H9 (cell line): Measurements from ENCODE around the gene CPO. TPM values are rescaled to one million over a fixed set of nuclear protein-coding genes. Genes with fewer than 3 reads are reported as not detected.

ENCODE experiments used
- DNase-seq: peaks from one replicate; pipeline ENCODE4 v3.0.0-alpha.2; 2017
- H2AFZ ChIP-seq: one replicate; pipeline ENCODE4 v1.6.1; 2013; ENCODE audit warnings: mild to moderate bottlenecking, low read length, control low read depth, moderate library complexity
- H2AK5ac ChIP-seq: 2 replicates; pipeline ENCODE4 v1.6.1; 2013; ENCODE audit warnings: low read length, control low read depth, mixed read lengths; ENCODE audit not compliant: insufficient read length
- H2BK120ac ChIP-seq: one replicate; pipeline ENCODE4 v1.6.1; 2013; ENCODE audit warnings: low read depth, mild to moderate bottlenecking, low read length, control low read depth, inconsistent platforms; ENCODE audit not compliant: poor library complexity, severe bottlenecking
- H2BK12ac ChIP-seq: 2 replicates; pipeline ENCODE4 v1.6.1; 2013; ENCODE audit warnings: low read length, control low read depth, mixed read lengths, low read depth; ENCODE audit not compliant: insufficient read length
- H2BK15ac ChIP-seq: 2 replicates; pipeline ENCODE4 v1.6.1; 2013; ENCODE audit warnings: low read depth, low read length, control low read depth
- H2BK20ac ChIP-seq: one replicate; pipeline ENCODE4 v1.6.1; 2013; ENCODE audit warnings: low read depth, mild to moderate bottlenecking, low read length, control low read depth, inconsistent platforms; ENCODE audit not compliant: poor library complexity, severe bottlenecking
- H2BK5ac ChIP-seq: 2 replicates; pipeline ENCODE4 v1.6.1; 2013; ENCODE audit warnings: low read length, control low read depth, mixed read lengths; ENCODE audit not compliant: insufficient read length
- H3K14ac ChIP-seq: 2 replicates; pipeline ENCODE4 v1.6.1; 2013; ENCODE audit warnings: low read length, control low read depth; ENCODE audit not compliant: insufficient read depth
- H3K18ac ChIP-seq: 2 replicates; pipeline ENCODE4 v1.6.1; 2013; ENCODE audit warnings: low read depth, mild to moderate bottlenecking, mixed read lengths, low read length, control low read depth; ENCODE audit not compliant: insufficient read length
- H3K23ac ChIP-seq: 2 replicates; pipeline ENCODE4 v1.6.1; 2013; ENCODE audit warnings: low read length, control low read depth, mixed read lengths, low read depth; ENCODE audit not compliant: insufficient read length
- H3K23me2 ChIP-seq: 2 replicates; pipeline ENCODE4 v1.6.1; 2013; ENCODE audit warnings: low read depth, mild to moderate bottlenecking, mixed read lengths, low read length, control low read depth; ENCODE audit not compliant: insufficient read length, poor library complexity, severe bottlenecking
- H3K27ac ChIP-seq: 2 replicates; pipeline ENCODE4 v1.5.1; 2013; ENCODE audit warnings: low read length, control low read depth, mixed read lengths, low read depth; ENCODE audit not compliant: insufficient read length
- H3K27me3 ChIP-seq: 2 replicates; pipeline ENCODE4 v1.6.1; 2013; ENCODE audit warnings: low read length, control low read depth, inconsistent platforms; ENCODE audit not compliant: insufficient read depth
- H3K4ac ChIP-seq: 2 replicates; pipeline ENCODE4 v1.6.1; 2013; ENCODE audit warnings: low read depth, mild to moderate bottlenecking, control low read depth, inconsistent platforms, low read length, moderate library complexity
- H3K4me1 ChIP-seq: 2 replicates; pipeline ENCODE4 v1.6.1; 2013; ENCODE audit warnings: low read length, control low read depth, inconsistent platforms; ENCODE audit not compliant: insufficient read depth
- H3K4me2 ChIP-seq: 2 replicates; pipeline ENCODE4 v1.6.1; 2013; ENCODE audit warnings: low read length, control low read depth, mixed read lengths; ENCODE audit not compliant: insufficient read length, insufficient read depth
- H3K56ac ChIP-seq: 2 replicates; pipeline ENCODE4 v1.6.1; 2013; ENCODE audit warnings: low read depth, mild to moderate bottlenecking, mixed read lengths, low read length, control low read depth; ENCODE audit not compliant: insufficient read length
- H3K79me1 ChIP-seq: 2 replicates; pipeline ENCODE4 v1.6.1; 2013; ENCODE audit warnings: low read depth, mild to moderate bottlenecking, moderate library complexity, low read length, control low read depth, inconsistent platforms; ENCODE audit not compliant: insufficient read depth, poor library complexity, severe bottlenecking
- H3K79me2 ChIP-seq: 2 replicates; pipeline ENCODE4 v1.6.1; 2013; ENCODE audit warnings: low read length, control low read depth, inconsistent platforms; ENCODE audit not compliant: insufficient read depth
- H3K9ac ChIP-seq: 2 replicates; pipeline ENCODE4 v1.6.1; 2013; ENCODE audit warnings: low read length, control low read depth, mixed read lengths; ENCODE audit not compliant: insufficient read length; ENCODE audit errors: extremely low read depth
- H3K9me3 ChIP-seq: one replicate; pipeline ENCODE4 v1.6.1; 2013; ENCODE audit warnings: low read depth, low read length, inconsistent platforms; ENCODE audit not compliant: control insufficient read depth
- H3T11ph ChIP-seq: one replicate; pipeline ENCODE4 v1.6.1; 2013; ENCODE audit warnings: mild to moderate bottlenecking, low read length, control low read depth, inconsistent platforms
- H4K20me1 ChIP-seq: one replicate; pipeline ENCODE4 v1.6.1; 2013; ENCODE audit not compliant: control insufficient read depth, insufficient read length, insufficient read depth
- H4K5ac ChIP-seq: 2 replicates; pipeline ENCODE4 v1.6.1; 2013; ENCODE audit warnings: low read depth, mild to moderate bottlenecking, mixed read lengths, low read length, control low read depth; ENCODE audit not compliant: insufficient read length
- H4K8ac ChIP-seq: replicated peaks from 2 replicates; pipeline ENCODE4 v1.6.1; 2013; ENCODE audit warnings: low read length, control low read depth, mixed read lengths, low read depth; ENCODE audit not compliant: insufficient read length
- H4K91ac ChIP-seq: 2 replicates; pipeline ENCODE4 v1.6.1; 2013; ENCODE audit warnings: low read depth, mild to moderate bottlenecking, moderate library complexity, mixed read lengths, low read length, control low read depth; ENCODE audit not compliant: insufficient read length
- H3K27ac Mint-ChIP-seq, 3 experiments: 2 replicates in 2 of 3; 3 replicates in 1 of 3; pipeline ENCODE4 v1.8.0; 2020 to 2021; ENCODE audit warnings: mixed read lengths in 3 of 3, mild to moderate bottlenecking in 1 of 3, moderate library complexity in 1 of 3
- H3K27me3 Mint-ChIP-seq: 2 replicates; pipeline ENCODE4 v1.8.0; 2021; ENCODE audit warnings: low read depth, mild to moderate bottlenecking, moderate library complexity, mixed read lengths
- H3K36me3 Mint-ChIP-seq, 3 experiments: 2 replicates in 2 of 3; 3 replicates in 1 of 3; pipeline ENCODE4 v1.8.0; 2020 to 2021; ENCODE audit warnings: low read depth in 3 of 3, mixed read lengths in 3 of 3; ENCODE audit not compliant: insufficient read depth in 1 of 3
- H3K4me1 Mint-ChIP-seq, 2 experiments: 2 replicates each; pipeline ENCODE4 v1.8.0; 2020; ENCODE audit warnings: mixed read lengths in 2 of 2
- H3K4me3 Mint-ChIP-seq, 2 experiments: 2 replicates in 1 of 2; 3 replicates in 1 of 2; pipeline ENCODE4 v1.8.0; 2020 to 2021; ENCODE audit warnings: mild to moderate bottlenecking in 2 of 2, mixed read lengths in 2 of 2, moderate library complexity in 1 of 2
- H3K9me3 Mint-ChIP-seq, 2 experiments: 2 replicates in 1 of 2; 3 replicates in 1 of 2; pipeline ENCODE4 v1.8.0; 2020; ENCODE audit warnings: mild to moderate bottlenecking in 2 of 2, mixed read lengths in 2 of 2, moderate library complexity in 1 of 2
- CTCF ChIP-seq: fragments of 200-600 bp; sonication (generic); conservative IDR thresholded peaks from 3 replicates; pipeline ENCODE4 v1.8.0; 2021; ENCODE audit warnings: antibody characterized with exemption, mild to moderate bottlenecking
- total RNA-seq: library from RNA; stranded (reverse); gene quantifications from 2 replicates; pipeline ENCODE4 v1.2.1, GENCODE V29; 2021

Gene CPO
- total RNA-seq, 1 experiment from 2014 or later: 0.68 TPM

GRCh38 chr2:206940546-206940945 lies 1.2 kb downstream of the CPO start:
- H3K9ac ChIP-seq: no peak overlapping the region
- H3K27me3 Mint-ChIP-seq: no peaks in the 10 kb centered on the region
- H3K27ac Mint-ChIP-seq: no peak overlapping the region
- no peak overlapping the region for H3K18ac ChIP-seq
- no peaks in the 10 kb centered on the region for H3K27me3 ChIP-seq
- H3K4me2 ChIP-seq: no peak overlapping the region
- H3K23me2 ChIP-seq: no peaks in the 10 kb centered on the region
- peaks cover 10 to 13% of the 10 kb centered on the region in 2 experiments for H3K4me1 Mint-ChIP-seq
- H3K4me1 ChIP-seq: peaks cover 2% of the 10 kb centered on the region
- H3K27ac ChIP-seq: no peak overlapping the region
- no peaks in the 10 kb centered on the region for H4K20me1 ChIP-seq
- no peak overlapping the region for H4K8ac ChIP-seq
- H2AFZ ChIP-seq: no peak overlapping the region
- H2BK5ac ChIP-seq: no peak overlapping the region
- H4K91ac ChIP-seq: no peak overlapping the region
- no peaks in the 10 kb centered on the region for H3K9me3 Mint-ChIP-seq
- no peaks in the 10 kb centered on the region for H3K79me1 ChIP-seq
- H3K4ac ChIP-seq: no peak overlapping the region
- H2BK12ac ChIP-seq: no peak overlapping the region
- no peak overlapping the region for H4K5ac ChIP-seq
- H2BK120ac ChIP-seq: no peak overlapping the region
- no peaks in the 10 kb centered on the region for H3K79me2 ChIP-seq
- no peak overlapping the region for H2AK5ac ChIP-seq
- H3K14ac ChIP-seq: no peak overlapping the region
- H2BK15ac ChIP-seq: no peak overlapping the region
- H3K4me3 Mint-ChIP-seq: no peak overlapping the region
- H3K56ac ChIP-seq: no peak overlapping the region
- H2BK20ac ChIP-seq: no peak overlapping the region
- H3T11ph ChIP-seq: no peak overlapping the region
- TF ChIP-seq CTCF: no peak
- no peak for DNase-seq
- no peak overlapping the region for H3K23ac ChIP-seq
- H3K36me3 Mint-ChIP-seq: no peaks in the 10 kb centered on the region
- H3K9me3 ChIP-seq: no peaks in the 10 kb centered on the region
